ENCODE data around the gene SGSM1. TPM values are rescaled to one million over a fixed set of nuclear protein-coding genes. Genes with fewer than 3 reads are reported as not detected.

SGSM1 gene
- polyA plus RNA-seq, 1 experiment, result not detected

DNA sequence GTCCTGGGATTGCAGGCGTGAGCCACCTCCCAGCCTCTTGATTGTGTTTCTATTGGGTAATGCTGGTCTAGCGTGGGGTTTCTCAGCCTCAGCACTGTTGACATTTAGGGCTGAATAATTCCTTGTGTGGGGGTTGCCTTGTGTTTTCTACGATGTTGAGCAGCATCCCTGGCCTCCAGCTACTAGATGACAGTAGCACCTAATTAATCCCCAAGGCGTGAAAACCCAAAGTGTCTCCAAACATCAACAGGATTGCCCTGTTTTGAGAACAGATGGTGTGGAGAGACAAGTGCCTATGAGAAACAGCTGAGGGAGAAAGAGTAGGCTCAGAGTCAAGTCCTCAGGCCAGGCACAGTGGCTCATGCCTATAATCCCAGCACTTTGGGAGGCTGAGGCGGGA lies 67.2 kb downstream of the SGSM1 start:
- Histone ChIP-seq H3K9me3 (ENCODE audit: control insufficient read depth, insufficient read depth, low read length) (peaks cover 3% of the 10 kb centered on the region; the same call in 1 of the 2 replicates), H3K27ac (ENCODE audit: low read depth, low read length) (no peak overlapping the region), H3K4me3 (ENCODE audit: low read depth, low read length) (no peak overlapping the region), H3K27me3 (ENCODE audit: control insufficient read depth, insufficient read depth, low read length) (no peaks in the 10 kb centered on the region)
- no peak for DNase-seq (ENCODE audit: low read depth, low spot score)
- CTCF ChIA-PET, result no interaction called here
- TF ChIP-seq, protein P1, sequence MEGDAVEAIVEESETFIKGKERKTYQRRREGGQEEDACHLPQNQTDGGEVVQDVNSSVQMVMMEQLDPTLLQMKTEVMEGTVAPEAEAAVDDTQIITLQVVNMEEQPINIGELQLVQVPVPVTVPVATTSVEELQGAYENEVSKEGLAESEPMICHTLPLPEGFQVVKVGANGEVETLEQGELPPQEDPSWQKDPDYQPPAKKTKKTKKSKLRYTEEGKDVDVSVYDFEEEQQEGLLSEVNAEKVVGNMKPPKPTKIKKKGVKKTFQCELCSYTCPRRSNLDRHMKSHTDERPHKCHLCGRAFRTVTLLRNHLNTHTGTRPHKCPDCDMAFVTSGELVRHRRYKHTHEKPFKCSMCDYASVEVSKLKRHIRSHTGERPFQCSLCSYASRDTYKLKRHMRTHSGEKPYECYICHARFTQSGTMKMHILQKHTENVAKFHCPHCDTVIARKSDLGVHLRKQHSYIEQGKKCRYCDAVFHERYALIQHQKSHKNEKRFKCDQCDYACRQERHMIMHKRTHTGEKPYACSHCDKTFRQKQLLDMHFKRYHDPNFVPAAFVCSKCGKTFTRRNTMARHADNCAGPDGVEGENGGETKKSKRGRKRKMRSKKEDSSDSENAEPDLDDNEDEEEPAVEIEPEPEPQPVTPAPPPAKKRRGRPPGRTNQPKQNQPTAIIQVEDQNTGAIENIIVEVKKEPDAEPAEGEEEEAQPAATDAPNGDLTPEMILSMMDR (IDR thresholded peaks at IDR 0.05; ENCODE audit: low read depth, low read length), result no peak
- POLR2A ChIA-PET, result no interaction called here

DNA sequence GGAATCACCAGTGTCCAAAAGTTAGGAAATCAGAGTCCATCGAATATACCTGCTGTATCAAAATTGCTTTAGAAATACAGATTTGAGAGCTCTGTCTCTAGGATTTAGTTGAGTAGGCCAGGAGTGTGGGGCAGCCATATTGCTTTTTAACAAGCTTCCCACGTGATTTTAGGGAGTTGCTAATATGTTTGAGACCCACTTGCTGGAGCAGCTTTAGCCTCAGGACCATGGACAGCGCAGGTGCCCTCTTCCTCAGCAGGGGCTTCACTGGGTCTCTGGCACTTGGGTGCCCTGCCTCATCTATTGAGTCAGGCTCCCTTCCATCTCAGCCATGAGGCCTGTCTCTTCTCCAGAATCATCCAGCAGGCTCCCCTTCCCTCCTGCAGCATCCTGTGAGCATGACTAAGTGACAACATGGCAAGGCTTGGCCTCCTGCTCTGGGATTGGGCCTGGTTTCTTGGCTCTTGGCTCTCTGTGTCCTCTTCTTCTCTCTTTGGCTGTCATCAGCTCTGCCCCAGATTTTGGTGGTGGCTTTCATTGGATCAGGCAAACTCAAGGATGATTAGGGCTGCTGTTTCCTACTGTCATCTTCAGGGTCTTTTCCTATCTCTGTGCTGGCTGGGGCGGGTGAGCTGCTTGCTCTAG lies 70.0 kb downstream of the SGSM1 start:
- CTCF ChIA-PET, result no interaction called here

DNA sequence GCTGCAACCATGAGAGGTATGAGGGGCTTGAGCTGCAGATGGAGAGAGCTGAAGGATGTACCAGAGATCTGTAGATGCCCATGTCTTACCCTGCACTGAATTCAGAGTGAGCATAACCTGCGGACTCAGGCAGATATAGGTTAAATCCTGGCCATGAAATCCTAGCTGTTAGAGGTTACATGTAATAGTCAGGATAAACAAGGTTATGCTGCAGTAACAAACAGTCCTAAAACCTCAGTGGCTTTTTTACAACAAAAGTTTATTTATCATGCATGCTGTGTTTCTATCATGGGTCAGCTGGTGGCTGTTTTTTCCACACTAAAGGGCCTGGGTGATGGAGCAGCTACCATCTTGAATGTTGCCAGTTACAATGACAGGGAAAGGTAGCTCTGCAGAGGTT lies 70.7 kb downstream of the SGSM1 start:
- H3K27ac ChIP-seq (ENCODE audit: low read depth, low read length), result no peak overlapping the region
- no peaks in the 10 kb centered on the region for H3K27me3 ChIP-seq (ENCODE audit: control insufficient read depth, insufficient read depth, low read length)
- TF ChIP-seq, protein P1 (IDR thresholded peaks at IDR 0.05; ENCODE audit: low read depth, low read length), result no peak
- CTCF ChIA-PET, result no interaction called here
- no peak for DNase-seq (ENCODE audit: low read depth, low spot score)
- no peak overlapping the region for H3K4me3 ChIP-seq (ENCODE audit: low read depth, low read length)
- POLR2A ChIA-PET, result no interaction called here
- peaks cover 3% of the 10 kb centered on the region; the same call in 1 of the 2 replicates for H3K9me3 ChIP-seq (ENCODE audit: control insufficient read depth, insufficient read depth, low read length)

More for the DNA sequence above, 70.0 kb downstream of the SGSM1 start:
- no peak for DNase-seq (ENCODE audit: low read depth, low spot score)
- H3K9me3 ChIP-seq (ENCODE audit: control insufficient read depth, insufficient read depth, low read length), result peaks cover 3% of the 10 kb centered on the region; the same call in 1 of the 2 replicates
- POLR2A ChIA-PET, result no interaction called here
- no peak overlapping the region for H3K4me3 ChIP-seq (ENCODE audit: low read depth, low read length)
- TF ChIP-seq, protein P1 (IDR thresholded peaks at IDR 0.05; ENCODE audit: low read depth, low read length), result no peak
- H3K27ac ChIP-seq (ENCODE audit: low read depth, low read length), result no peak overlapping the region
- no peaks in the 10 kb centered on the region for H3K27me3 ChIP-seq (ENCODE audit: control insufficient read depth, insufficient read depth, low read length)

DNA sequence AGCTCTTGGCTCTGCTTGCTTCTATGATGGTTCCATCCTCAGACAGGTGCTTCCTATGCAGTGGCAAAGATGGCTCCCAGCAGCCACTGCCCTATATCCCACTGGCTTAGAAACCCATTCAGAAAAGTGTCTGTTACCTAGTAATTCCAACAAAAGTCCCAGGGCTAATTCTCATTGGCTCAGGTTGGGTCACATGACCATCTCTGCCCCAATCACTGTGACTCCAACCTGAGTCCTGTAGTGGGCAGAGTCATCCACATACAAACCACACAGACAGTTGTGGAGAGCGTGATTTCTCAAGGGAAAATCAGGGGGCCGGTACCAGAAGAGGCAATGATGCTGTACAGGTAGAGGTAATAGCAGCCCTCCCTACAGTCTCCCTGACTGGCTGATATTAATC lies 73.0 kb downstream of the SGSM1 start:
- TF ChIP-seq, protein P1 (IDR thresholded peaks at IDR 0.05; ENCODE audit: low read depth, low read length), result no peak
- CTCF ChIA-PET, result no interaction called here

DNA sequence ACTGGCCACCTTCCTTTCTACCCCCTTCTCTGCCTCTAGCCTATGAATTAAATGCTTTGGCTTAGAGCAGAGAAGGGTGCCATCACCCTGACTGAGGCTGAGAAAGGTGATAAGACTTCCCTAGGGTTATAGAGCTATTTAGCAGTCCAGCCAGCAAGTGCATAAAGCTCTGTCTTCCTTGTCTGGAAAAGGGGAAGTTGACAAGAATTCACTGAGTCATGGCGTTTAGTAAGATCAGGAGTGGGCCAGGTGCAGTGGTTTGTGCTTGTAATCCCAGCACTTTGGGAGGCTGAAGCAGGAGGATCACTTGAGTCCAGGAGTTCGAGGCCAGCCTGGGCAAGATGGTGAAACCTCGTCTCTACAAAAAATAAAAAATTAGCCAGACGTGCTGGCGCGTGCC lies 77.4 kb downstream of the SGSM1 start:
- no peak overlapping the region for H3K4me3 ChIP-seq (ENCODE audit: low read depth, low read length)
- H3K9me3 ChIP-seq (ENCODE audit: control insufficient read depth, insufficient read depth, low read length), result 0 out of 2 replicates have a peak, but pooled peaks cover 3% of the 10 kb centered on the region
- H3K27me3 ChIP-seq (ENCODE audit: control insufficient read depth, insufficient read depth, low read length), result no peaks in the 10 kb centered on the region
- no peak overlapping the region for H3K27ac ChIP-seq (ENCODE audit: low read depth, low read length)
- CTCF ChIA-PET, result no interaction called here
- POLR2A ChIA-PET, result interaction anchor here (0.6 kb wide), 1 partner anchor 102 kb away, joined by 11 read pairs; no protein-coding TSS in a partner anchor
- no peak for DNase-seq (ENCODE audit: low read depth, low spot score)
- TF ChIP-seq, protein P1 (IDR thresholded peaks at IDR 0.05; ENCODE audit: low read depth, low read length), result no peak

More for the DNA sequence above, 73.0 kb downstream of the SGSM1 start:
- Histone ChIP-seq H3K9me3 (ENCODE audit: control insufficient read depth, insufficient read depth, low read length) (peaks cover 5% of the 10 kb centered on the region; the same call in 1 of the 2 replicates), H3K4me3 (ENCODE audit: low read depth, low read length) (no peak overlapping the region), H3K27me3 (ENCODE audit: control insufficient read depth, insufficient read depth, low read length) (no peaks in the 10 kb centered on the region), H3K27ac (ENCODE audit: low read depth, low read length) (no peak overlapping the region)
- POLR2A ChIA-PET, result no interaction called here
- DNase-seq (ENCODE audit: low read depth, low spot score), result no peak
